Measurements from ENCODE around the gene HLA-DPB1.
A peak's percentile ranks its signal among the peaks of the same experiment; 100 is the strongest.

Gene HLA-DPB1

GRCh38 chr6:33040157-33040556 is 35.6 kb upstream of the HLA-DPB1 start:
- H3K4me3 ChIP-seq (ENCODE audit: low read depth, low read length): no peak overlapping the region
- TF ChIP-seq CTCF (IDR thresholded peaks at IDR 0.05; ENCODE audit: borderline replicate concordance, insufficient read depth, low read depth, low read length): no peak

- peak; percentile 64 for TF ChIP-seq CTCF (IDR thresholded peaks at IDR 0.05; ENCODE audit: borderline replicate concordance, insufficient read depth, low read depth, low read length)
- no peak overlapping the region for H3K4me3 ChIP-seq (ENCODE audit: low read depth, low read length)
These were observed 26.3 kb upstream of the HLA-DPB1 start for GRCh38 chr6:33049323-33050013.

- H3K4me3 ChIP-seq (ENCODE audit: low read depth, low read length): no peak overlapping the region
- no peak for TF ChIP-seq CTCF (IDR thresholded peaks at IDR 0.05; ENCODE audit: borderline replicate concordance, insufficient read depth, low read depth, low read length)
These were observed 25.6 kb upstream of the HLA-DPB1 start for GRCh38 chr6:33050014-33050810.

GRCh38 chr6:33052627-33053026 is 23.2 kb upstream of the HLA-DPB1 start:
- no peak for TF ChIP-seq CTCF (IDR thresholded peaks at IDR 0.05; ENCODE audit: borderline replicate concordance, insufficient read depth, low read depth, low read length)
- H3K4me3 ChIP-seq (ENCODE audit: low read depth, low read length): no peak overlapping the region

GRCh38 chr6:33053230-33053629 is 22.6 kb upstream of the HLA-DPB1 start:
- no peak overlapping the region for H3K4me3 ChIP-seq (ENCODE audit: low read depth, low read length)
- no peak for TF ChIP-seq CTCF (IDR thresholded peaks at IDR 0.05; ENCODE audit: borderline replicate concordance, insufficient read depth, low read depth, low read length)

- H3K4me3 ChIP-seq (ENCODE audit: low read depth, low read length): no peak overlapping the region
- no peak for TF ChIP-seq CTCF (IDR thresholded peaks at IDR 0.05; ENCODE audit: borderline replicate concordance, insufficient read depth, low read depth, low read length)
These were observed 18.3 kb upstream of the HLA-DPB1 start for GRCh38 chr6:33057222-33058150.

Data from GM12875 (cell line).